HEK293 (cell line): ENCODE results near the gene PLA2G3.

Experiments used
- FEZF1 ChIP-seq: fragments of 450-650 bp; formaldehyde crosslinking; IDR thresholded peaks from 2 replicates; pipeline ENCODE4 v1.5.1; 2016; ENCODE audit warnings: missing biosample characterization, missing genetic modification characterization
- GLIS2 ChIP-seq: fragments of 450-650 bp; formaldehyde crosslinking; IDR thresholded peaks from 2 replicates; pipeline ENCODE4 v1.5.1; 2016; ENCODE audit warnings: missing biosample characterization, missing genetic modification characterization
- KLF16 ChIP-seq: fragments of 450-650 bp; formaldehyde crosslinking; IDR thresholded peaks from 2 replicates; pipeline ENCODE4 v1.5.1; 2017; ENCODE audit warnings: missing biosample characterization, missing genetic modification characterization
- KLF8 ChIP-seq: fragments of 450-650 bp; formaldehyde crosslinking; IDR thresholded peaks from 2 replicates; pipeline ENCODE4 v1.5.1; 2016; ENCODE audit warnings: missing biosample characterization, missing genetic modification characterization
- ZFHX2 ChIP-seq: fragments of 450-650 bp; formaldehyde crosslinking; conservative IDR thresholded peaks from 2 replicates; pipeline ENCODE4 v1.5.1; 2016; ENCODE audit warnings: missing biosample characterization, missing genetic modification characterization
- ZFP69B ChIP-seq: fragments of 450-650 bp; formaldehyde crosslinking; IDR thresholded peaks from 2 replicates; pipeline ENCODE4 v1.5.1; 2016; ENCODE audit warnings: missing biosample characterization, missing genetic modification characterization
- ZNF169 ChIP-seq: fragments of 450-650 bp; formaldehyde crosslinking; IDR thresholded peaks from 2 replicates; pipeline ENCODE4 v1.5.1; 2016; ENCODE audit warnings: missing biosample characterization, missing genetic modification characterization
- ZNF2 ChIP-seq: fragments of 450-650 bp; formaldehyde crosslinking; IDR thresholded peaks from 2 replicates; pipeline ENCODE4 v1.5.1; 2016; ENCODE audit warnings: missing biosample characterization, missing genetic modification characterization
- ZNF221 ChIP-seq: fragments of 450-650 bp; formaldehyde crosslinking; IDR thresholded peaks from 2 replicates; pipeline ENCODE4 v1.5.1; 2017; ENCODE audit warnings: missing biosample characterization, missing genetic modification characterization, borderline replicate concordance
- ZNF324 ChIP-seq: fragments of 450-650 bp; formaldehyde crosslinking; IDR thresholded peaks from 2 replicates; pipeline ENCODE4 v1.5.1; 2016; ENCODE audit warnings: missing biosample characterization, missing genetic modification characterization
- ZNF354C ChIP-seq: fragments of 450-650 bp; formaldehyde crosslinking; IDR thresholded peaks from 2 replicates; pipeline ENCODE4 v1.5.1; 2016; ENCODE audit warnings: missing biosample characterization, missing genetic modification characterization, low read depth, borderline replicate concordance
- ZNF48 ChIP-seq: fragments of 450-650 bp; formaldehyde crosslinking; IDR thresholded peaks from 2 replicates; pipeline ENCODE4 v1.5.1; 2016; ENCODE audit warnings: missing biosample characterization, missing genetic modification characterization
- ZNF548 ChIP-seq: fragments of 450-650 bp; formaldehyde crosslinking; IDR thresholded peaks from 2 replicates; pipeline ENCODE4 v1.5.1; 2016; ENCODE audit warnings: missing biosample characterization, missing genetic modification characterization
- ZNF624 ChIP-seq: fragments of 450-650 bp; formaldehyde crosslinking; IDR thresholded peaks from 2 replicates; pipeline ENCODE4 v1.5.1; 2017; ENCODE audit warnings: missing biosample characterization, missing genetic modification characterization
- ZNF629 ChIP-seq: fragments of 450-650 bp; formaldehyde crosslinking; IDR thresholded peaks from 2 replicates; pipeline ENCODE4 v1.5.1; 2017; ENCODE audit warnings: missing biosample characterization, missing genetic modification characterization
- ZNF654 ChIP-seq: fragments of 450-650 bp; formaldehyde crosslinking; IDR thresholded peaks from 2 replicates; pipeline ENCODE4 v1.5.1; 2016; ENCODE audit warnings: low read depth, missing biosample characterization, missing genetic modification characterization
- ZNF76 ChIP-seq: fragments of 450-650 bp; formaldehyde crosslinking; IDR thresholded peaks from 2 replicates; pipeline ENCODE4; 2016; ENCODE audit warnings: low read depth, missing biosample characterization, missing genetic modification characterization, borderline replicate concordance
- ZNF777 ChIP-seq: fragments of 450-650 bp; formaldehyde crosslinking; IDR thresholded peaks from 2 replicates; pipeline ENCODE4 v1.5.1; 2017; ENCODE audit warnings: missing biosample characterization, missing genetic modification characterization, borderline replicate concordance
- TF ChIP-seq, protein P1 (sequence below): fragments of 450-650 bp; formaldehyde crosslinking; IDR thresholded peaks from 2 replicates; pipeline ENCODE4 v1.5.1; 2016; ENCODE audit warnings: missing biosample characterization, missing genetic modification characterization
- TF ChIP-seq, protein P2 (sequence below): fragments of 450-650 bp; formaldehyde crosslinking; IDR thresholded peaks from 2 replicates; pipeline ENCODE4 v1.5.1; 2016; ENCODE audit warnings: missing biosample characterization, missing genetic modification characterization
- TF ChIP-seq, protein P3 (sequence below): fragments of 450-650 bp; formaldehyde crosslinking; IDR thresholded peaks from 2 replicates; pipeline ENCODE4 v1.5.1; 2016; ENCODE audit warnings: missing biosample characterization, missing genetic modification characterization
- TF ChIP-seq, protein P4 (sequence below): fragments of 450-650 bp; formaldehyde crosslinking; conservative IDR thresholded peaks from 2 replicates; pipeline ENCODE4 v1.5.1; 2016; ENCODE audit warnings: low read depth, missing biosample characterization, missing genetic modification characterization
- TF ChIP-seq, protein P5 (sequence below): fragments of 450-650 bp; formaldehyde crosslinking; IDR thresholded peaks from 2 replicates; pipeline ENCODE4 v1.5.1; 2017; ENCODE audit warnings: missing biosample characterization, missing genetic modification characterization

The PLA2G3 gene

DNA sequence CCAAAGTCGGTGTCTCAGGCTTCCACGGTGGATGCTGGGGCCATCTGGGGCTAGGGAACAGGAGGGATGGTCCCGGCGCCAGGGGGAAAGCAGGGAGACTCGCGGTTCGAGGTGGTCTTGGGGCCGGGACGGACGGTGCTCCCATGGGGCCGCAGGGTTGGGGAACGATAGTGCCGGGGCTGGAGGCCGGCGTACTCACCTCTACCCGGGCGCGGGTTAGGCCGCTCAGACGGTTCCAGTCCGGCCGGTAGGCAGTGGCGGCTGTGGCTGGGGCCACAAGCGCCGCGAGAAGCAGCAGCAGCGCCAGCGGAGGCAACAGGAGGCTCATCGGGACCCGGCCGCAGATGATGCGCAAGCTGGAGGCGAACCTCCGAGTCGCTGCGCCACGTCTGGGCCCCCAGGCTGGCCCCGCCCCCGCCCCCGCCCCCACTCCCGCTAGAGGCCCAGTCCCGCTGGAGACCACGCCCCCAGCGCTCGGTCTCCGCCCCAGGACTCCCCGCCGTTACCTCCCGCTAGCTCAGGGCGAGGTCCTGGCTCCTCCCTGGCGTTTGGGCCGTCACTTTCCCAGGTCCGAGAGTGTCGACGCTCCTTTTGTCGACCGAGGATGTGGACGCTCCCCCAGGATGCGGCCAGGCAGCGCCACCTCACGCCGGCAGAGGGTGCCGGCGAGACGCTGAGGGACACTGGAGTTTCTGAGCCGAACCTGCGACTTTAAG lies 33.0 kb downstream of the PLA2G3 start, which contains the start of gene SELENOM (continued):
- TF ChIP-seq ZNF624 (tag by site-specific recombination) (no peak), ZNF2 (no peak; the same call in 1 of the 2 replicates), GLIS2 (tag by site-specific recombination) (peak; percentile 95), ZNF777 (tag by site-specific recombination) (peak; percentile 54; the same call in 1 of the 2 replicates), KLF16 (tag by site-specific recombination) (0 out of 2 replicates have a peak, but pooled peaks have one; percentile 27), ZNF76 (tag by site-specific recombination) (peak; percentile 34; the same call in 1 of the 2 replicates), FEZF1 (tag by site-specific recombination) (no peak), ZFHX2 (no peak), ZNF221 (tag by site-specific recombination) (no peak), ZNF169 (tag by site-specific recombination) (no peak), ZFP69B (0 out of 2 replicates have a peak, but pooled peaks have one; percentile 11), ZNF48 (tag by site-specific recombination) (no peak), KLF8 (tag by site-specific recombination) (peak; percentile 88), ZNF354C (tag by site-specific recombination) (no peak), ZNF629 (tag by site-specific recombination) (peak; percentile 62; the same call in 1 of the 2 replicates), ZNF548 (no peak), ZNF654 (peak; percentile 95), ZNF324 (tag by site-specific recombination) (0 out of 2 replicates have a peak, but pooled peaks have one; percentile 41)
- TF ChIP-seq, protein P1, sequence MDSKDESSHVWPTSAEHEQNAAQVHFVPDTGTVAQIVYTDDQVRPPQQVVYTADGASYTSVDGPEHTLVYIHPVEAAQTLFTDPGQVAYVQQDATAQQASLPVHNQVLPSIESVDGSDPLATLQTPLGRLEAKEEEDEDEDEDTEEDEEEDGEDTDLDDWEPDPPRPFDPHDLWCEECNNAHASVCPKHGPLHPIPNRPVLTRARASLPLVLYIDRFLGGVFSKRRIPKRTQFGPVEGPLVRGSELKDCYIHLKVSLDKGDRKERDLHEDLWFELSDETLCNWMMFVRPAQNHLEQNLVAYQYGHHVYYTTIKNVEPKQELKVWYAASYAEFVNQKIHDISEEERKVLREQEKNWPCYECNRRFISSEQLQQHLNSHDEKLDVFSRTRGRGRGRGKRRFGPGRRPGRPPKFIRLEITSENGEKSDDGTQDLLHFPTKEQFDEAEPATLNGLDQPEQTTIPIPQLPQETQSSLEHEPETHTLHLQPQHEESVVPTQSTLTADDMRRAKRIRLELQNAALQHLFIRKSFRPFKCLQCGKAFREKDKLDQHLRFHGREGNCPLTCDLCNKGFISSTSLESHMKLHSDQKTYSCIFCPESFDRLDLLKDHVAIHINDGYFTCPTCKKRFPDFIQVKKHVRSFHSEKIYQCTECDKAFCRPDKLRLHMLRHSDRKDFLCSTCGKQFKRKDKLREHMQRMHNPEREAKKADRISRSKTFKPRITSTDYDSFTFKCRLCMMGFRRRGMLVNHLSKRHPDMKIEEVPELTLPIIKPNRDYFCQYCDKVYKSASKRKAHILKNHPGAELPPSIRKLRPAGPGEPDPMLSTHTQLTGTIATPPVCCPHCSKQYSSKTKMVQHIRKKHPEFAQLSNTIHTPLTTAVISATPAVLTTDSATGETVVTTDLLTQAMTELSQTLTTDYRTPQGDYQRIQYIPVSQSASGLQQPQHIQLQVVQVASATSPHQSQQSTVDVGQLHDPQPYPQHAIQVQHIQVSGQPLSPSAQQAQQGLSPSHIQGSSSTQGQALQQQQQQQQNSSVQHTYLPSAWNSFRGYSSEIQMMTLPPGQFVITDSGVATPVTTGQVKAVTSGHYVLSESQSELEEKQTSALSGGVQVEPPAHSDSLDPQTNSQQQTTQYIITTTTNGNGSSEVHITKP: peak; percentile 71
- TF ChIP-seq, protein P2, sequence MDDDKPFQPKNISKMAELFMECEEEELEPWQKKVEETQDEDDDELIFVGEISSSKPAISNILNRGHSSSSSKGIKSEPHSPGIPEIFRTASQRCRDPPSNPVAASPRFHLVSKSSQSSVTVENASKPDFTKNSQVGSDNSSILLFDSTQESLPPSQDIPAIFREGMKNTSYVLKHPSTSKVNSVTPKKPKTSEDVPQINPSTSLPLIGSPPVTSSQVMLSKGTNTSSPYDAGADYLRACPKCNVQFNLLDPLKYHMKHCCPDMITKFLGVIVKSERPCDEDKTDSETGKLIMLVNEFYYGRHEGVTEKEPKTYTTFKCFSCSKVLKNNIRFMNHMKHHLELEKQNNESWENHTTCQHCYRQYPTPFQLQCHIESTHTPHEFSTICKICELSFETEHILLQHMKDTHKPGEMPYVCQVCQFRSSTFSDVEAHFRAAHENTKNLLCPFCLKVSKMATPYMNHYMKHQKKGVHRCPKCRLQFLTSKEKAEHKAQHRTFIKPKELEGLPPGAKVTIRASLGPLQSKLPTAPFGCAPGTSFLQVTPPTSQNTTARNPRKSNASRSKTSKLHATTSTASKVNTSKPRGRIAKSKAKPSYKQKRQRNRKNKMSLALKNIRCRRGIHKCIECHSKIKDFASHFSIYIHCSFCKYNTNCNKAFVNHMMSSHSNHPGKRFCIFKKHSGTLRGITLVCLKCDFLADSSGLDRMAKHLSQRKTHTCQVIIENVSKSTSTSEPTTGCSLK (tag by site-specific recombination): no peak
- TF ChIP-seq, protein P3, sequence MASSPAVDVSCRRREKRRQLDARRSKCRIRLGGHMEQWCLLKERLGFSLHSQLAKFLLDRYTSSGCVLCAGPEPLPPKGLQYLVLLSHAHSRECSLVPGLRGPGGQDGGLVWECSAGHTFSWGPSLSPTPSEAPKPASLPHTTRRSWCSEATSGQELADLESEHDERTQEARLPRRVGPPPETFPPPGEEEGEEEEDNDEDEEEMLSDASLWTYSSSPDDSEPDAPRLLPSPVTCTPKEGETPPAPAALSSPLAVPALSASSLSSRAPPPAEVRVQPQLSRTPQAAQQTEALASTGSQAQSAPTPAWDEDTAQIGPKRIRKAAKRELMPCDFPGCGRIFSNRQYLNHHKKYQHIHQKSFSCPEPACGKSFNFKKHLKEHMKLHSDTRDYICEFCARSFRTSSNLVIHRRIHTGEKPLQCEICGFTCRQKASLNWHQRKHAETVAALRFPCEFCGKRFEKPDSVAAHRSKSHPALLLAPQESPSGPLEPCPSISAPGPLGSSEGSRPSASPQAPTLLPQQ (tag by site-specific recombination): peak; percentile 65; the same call in 1 of the 2 replicates
- TF ChIP-seq, protein P4, sequence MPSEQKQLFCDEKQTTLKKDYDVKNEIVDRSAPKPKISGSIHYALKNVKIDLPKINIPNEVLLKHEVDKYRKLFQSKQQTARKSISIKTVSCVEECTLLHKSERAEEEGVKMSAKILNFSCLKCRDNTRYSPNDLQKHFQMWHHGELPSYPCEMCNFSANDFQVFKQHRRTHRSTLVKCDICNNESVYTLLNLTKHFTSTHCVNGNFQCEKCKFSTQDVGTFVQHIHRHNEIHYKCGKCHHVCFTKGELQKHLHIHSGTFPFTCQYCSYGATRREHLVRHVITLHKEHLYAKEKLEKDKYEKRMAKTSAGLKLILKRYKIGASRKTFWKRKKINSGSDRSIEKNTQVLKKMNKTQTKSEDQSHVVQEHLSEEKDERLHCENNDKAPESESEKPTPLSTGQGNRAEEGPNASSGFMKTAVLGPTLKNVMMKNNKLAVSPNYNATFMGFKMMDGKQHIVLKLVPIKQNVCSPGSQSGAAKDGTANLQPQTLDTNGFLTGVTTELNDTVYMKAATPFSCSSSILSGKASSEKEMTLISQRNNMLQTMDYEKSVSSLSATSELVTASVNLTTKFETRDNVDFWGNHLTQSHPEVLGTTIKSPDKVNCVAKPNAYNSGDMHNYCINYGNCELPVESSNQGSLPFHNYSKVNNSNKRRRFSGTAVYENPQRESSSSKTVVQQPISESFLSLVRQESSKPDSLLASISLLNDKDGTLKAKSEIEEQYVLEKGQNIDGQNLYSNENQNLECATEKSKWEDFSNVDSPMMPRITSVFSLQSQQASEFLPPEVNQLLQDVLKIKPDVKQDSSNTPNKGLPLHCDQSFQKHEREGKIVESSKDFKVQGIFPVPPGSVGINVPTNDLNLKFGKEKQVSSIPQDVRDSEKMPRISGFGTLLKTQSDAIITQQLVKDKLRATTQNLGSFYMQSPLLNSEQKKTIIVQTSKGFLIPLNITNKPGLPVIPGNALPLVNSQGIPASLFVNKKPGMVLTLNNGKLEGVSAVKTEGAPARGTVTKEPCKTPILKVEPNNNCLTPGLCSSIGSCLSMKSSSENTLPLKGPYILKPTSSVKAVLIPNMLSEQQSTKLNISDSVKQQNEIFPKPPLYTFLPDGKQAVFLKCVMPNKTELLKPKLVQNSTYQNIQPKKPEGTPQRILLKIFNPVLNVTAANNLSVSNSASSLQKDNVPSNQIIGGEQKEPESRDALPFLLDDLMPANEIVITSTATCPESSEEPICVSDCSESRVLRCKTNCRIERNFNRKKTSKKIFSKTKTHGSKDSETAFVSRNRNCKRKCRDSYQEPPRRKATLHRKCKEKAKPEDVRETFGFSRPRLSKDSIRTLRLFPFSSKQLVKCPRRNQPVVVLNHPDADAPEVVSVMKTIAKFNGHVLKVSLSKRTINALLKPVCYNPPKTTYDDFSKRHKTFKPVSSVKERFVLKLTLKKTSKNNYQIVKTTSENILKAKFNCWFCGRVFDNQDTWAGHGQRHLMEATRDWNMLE (tag by site-specific recombination): no peak
- TF ChIP-seq, protein P5, sequence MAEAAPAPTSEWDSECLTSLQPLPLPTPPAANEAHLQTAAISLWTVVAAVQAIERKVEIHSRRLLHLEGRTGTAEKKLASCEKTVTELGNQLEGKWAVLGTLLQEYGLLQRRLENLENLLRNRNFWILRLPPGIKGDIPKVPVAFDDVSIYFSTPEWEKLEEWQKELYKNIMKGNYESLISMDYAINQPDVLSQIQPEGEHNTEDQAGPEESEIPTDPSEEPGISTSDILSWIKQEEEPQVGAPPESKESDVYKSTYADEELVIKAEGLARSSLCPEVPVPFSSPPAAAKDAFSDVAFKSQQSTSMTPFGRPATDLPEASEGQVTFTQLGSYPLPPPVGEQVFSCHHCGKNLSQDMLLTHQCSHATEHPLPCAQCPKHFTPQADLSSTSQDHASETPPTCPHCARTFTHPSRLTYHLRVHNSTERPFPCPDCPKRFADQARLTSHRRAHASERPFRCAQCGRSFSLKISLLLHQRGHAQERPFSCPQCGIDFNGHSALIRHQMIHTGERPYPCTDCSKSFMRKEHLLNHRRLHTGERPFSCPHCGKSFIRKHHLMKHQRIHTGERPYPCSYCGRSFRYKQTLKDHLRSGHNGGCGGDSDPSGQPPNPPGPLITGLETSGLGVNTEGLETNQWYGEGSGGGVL: no peak
